HEK293 (cell line): ENCODE data around the gene SERTAD3.

Experiments used
- CTCF ChIA-PET: fragments of 350-600 bp; formaldehyde crosslinking; extraction: SDS; loops from one replicate; lab custom pipeline; 2021; ENCODE audit warnings: antibody characterized with exemption; lab: Yijun Ruan, JAX
- POLR2A ChIA-PET: fragments of 300-600 bp; formaldehyde crosslinking; extraction: SDS; loops from one replicate; lab custom pipeline; 2020; ENCODE audit warnings: antibody characterized with exemption, inconsistent platforms; lab: Yijun Ruan, JAX
- H3K27ac ChIP-seq: fragments of 200-500 bp; sonication (Bioruptor generic); 2 replicates; pipeline ENCODE4 v1.5.1; 2014; ENCODE audit warnings: low read depth, low read length, control low read depth, inconsistent platforms; ENCODE audit errors: extremely low read depth
- H3K36me3 ChIP-seq, 2 experiments: fragments of 200-500 bp in 1 of 2; sonication (Bioruptor generic) in 1 of 2; 1 replicate in 1 of 2; 2 replicates in 1 of 2; pipeline ENCODE4 v1.5.1; 2014 to 2017; ENCODE audit warnings: inconsistent platforms in 2 of 2, low read length in 2 of 2; ENCODE audit not compliant: control insufficient read depth in 2 of 2, insufficient read depth in 1 of 2
- H3K4me1 ChIP-seq: fragments of 200-500 bp; sonication (Bioruptor generic); 2 replicates; pipeline ENCODE4 v1.5.1; 2014; ENCODE audit warnings: mild to moderate bottlenecking, low read length, inconsistent platforms; ENCODE audit not compliant: control insufficient read depth, insufficient read depth
- H3K4me3 ChIP-seq: 2 replicates; pipeline ENCODE4 v1.5.1; 2011; ENCODE audit warnings: low read depth, mild to moderate bottlenecking, control low read depth, low read length, moderate library complexity
- H3K9me3 ChIP-seq: fragments of 200-500 bp; sonication (Bioruptor generic); 2 replicates; pipeline ENCODE4 v1.5.1; 2014; ENCODE audit warnings: low read depth, low read length, inconsistent platforms; ENCODE audit not compliant: control insufficient read depth, insufficient read depth
- AEBP2 ChIP-seq: fragments of 450-650 bp; formaldehyde crosslinking; IDR thresholded peaks from 2 replicates; pipeline ENCODE4 v1.5.1; 2016; ENCODE audit warnings: missing biosample characterization, missing genetic modification characterization, borderline replicate concordance
- BCL11B ChIP-seq: fragments of 450-650 bp; formaldehyde crosslinking; IDR thresholded peaks from 2 replicates; pipeline ENCODE4 v1.5.1; 2016; ENCODE audit warnings: low read depth, missing biosample characterization, missing genetic modification characterization
- HIC1 ChIP-seq: fragments of 450-650 bp; formaldehyde crosslinking; IDR thresholded peaks from 2 replicates; pipeline ENCODE4 v1.5.1; 2016; ENCODE audit warnings: missing biosample characterization, missing genetic modification characterization
- KLF1 ChIP-seq: fragments of 450-650 bp; formaldehyde crosslinking; IDR thresholded peaks from 2 replicates; pipeline ENCODE4 v1.5.1; 2016; ENCODE audit warnings: missing biosample characterization, missing genetic modification characterization
- KLF7 ChIP-seq: fragments of 450-650 bp; formaldehyde crosslinking; IDR thresholded peaks from 2 replicates; pipeline ENCODE4 v1.5.1; 2016; ENCODE audit warnings: missing biosample characterization, missing genetic modification characterization, borderline replicate concordance
- KLF9 ChIP-seq: fragments of 450-650 bp; formaldehyde crosslinking; IDR thresholded peaks from 2 replicates; pipeline ENCODE4 v1.5.1; 2016; ENCODE audit warnings: missing biosample characterization, missing genetic modification characterization, low read depth
- SETDB1 ChIP-seq: IDR thresholded peaks from one replicate; pipeline ENCODE4 v1.6.1; 2017; ENCODE audit warnings: mild to moderate bottlenecking, low read length, moderate library complexity, mixed read lengths; ENCODE audit not compliant: insufficient read length
- ZBTB1 ChIP-seq: fragments of 450-650 bp; formaldehyde crosslinking; IDR thresholded peaks from 2 replicates; pipeline ENCODE4 v1.5.1; 2016; ENCODE audit warnings: missing biosample characterization, missing genetic modification characterization
- ZBTB10 ChIP-seq: fragments of 450-650 bp; formaldehyde crosslinking; IDR thresholded peaks from 2 replicates; pipeline ENCODE4 v1.5.1; 2016; ENCODE audit warnings: missing biosample characterization, missing genetic modification characterization
- ZFP69B ChIP-seq: fragments of 450-650 bp; formaldehyde crosslinking; IDR thresholded peaks from 2 replicates; pipeline ENCODE4 v1.5.1; 2016; ENCODE audit warnings: missing biosample characterization, missing genetic modification characterization
- ZIC2 ChIP-seq: fragments of 450-650 bp; formaldehyde crosslinking; IDR thresholded peaks from 2 replicates; pipeline ENCODE4 v1.5.1; 2016; ENCODE audit warnings: missing biosample characterization, missing genetic modification characterization
- ZNF133 ChIP-seq: fragments of 450-650 bp; formaldehyde crosslinking; IDR thresholded peaks from 2 replicates; pipeline ENCODE4 v1.5.1; 2016; ENCODE audit warnings: missing biosample characterization, missing genetic modification characterization
- ZNF138 ChIP-seq: fragments of 450-650 bp; formaldehyde crosslinking; IDR thresholded peaks from 2 replicates; pipeline ENCODE4 v1.5.1; 2016; ENCODE audit warnings: missing biosample characterization, missing genetic modification characterization, borderline replicate concordance
- ZNF146 ChIP-seq: fragments of 450-650 bp; formaldehyde crosslinking; IDR thresholded peaks from 2 replicates; pipeline ENCODE4 v1.5.1; 2016; ENCODE audit warnings: missing biosample characterization, missing genetic modification characterization
- ZNF174 ChIP-seq: fragments of 450-650 bp; formaldehyde crosslinking; IDR thresholded peaks from 2 replicates; pipeline ENCODE4 v1.5.0; 2017; ENCODE audit warnings: missing biosample characterization, mild to moderate bottlenecking, missing genetic modification characterization
- ZNF433 ChIP-seq: fragments of 450-650 bp; formaldehyde crosslinking; IDR thresholded peaks from 2 replicates; pipeline ENCODE4 v1.5.1; 2016; ENCODE audit warnings: missing biosample characterization, missing genetic modification characterization, low read depth
- ZNF449 ChIP-seq: fragments of 450-650 bp; formaldehyde crosslinking; IDR thresholded peaks from 2 replicates; pipeline ENCODE4 v1.5.1; 2017; ENCODE audit warnings: missing biosample characterization, mild to moderate bottlenecking, missing genetic modification characterization, moderate library complexity
- ZNF510 ChIP-seq: fragments of 450-650 bp; formaldehyde crosslinking; IDR thresholded peaks from 2 replicates; pipeline ENCODE4 v1.5.1; 2018; ENCODE audit warnings: mild to moderate bottlenecking, missing genetic modification characterization, missing biosample characterization; ENCODE audit not compliant: insufficient replicate concordance
- ZNF544 ChIP-seq: fragments of 450-650 bp; formaldehyde crosslinking; IDR thresholded peaks from 2 replicates; pipeline ENCODE4 v1.5.0; 2017; ENCODE audit warnings: missing biosample characterization, missing genetic modification characterization
- ZNF549 ChIP-seq: fragments of 450-650 bp; IDR thresholded peaks from 2 replicates; pipeline ENCODE4 v1.5.1; 2018; ENCODE audit warnings: missing biosample characterization, missing genetic modification characterization, mild to moderate bottlenecking, inconsistent platforms, moderate library complexity
- ZNF580 ChIP-seq: fragments of 450-650 bp; formaldehyde crosslinking; IDR thresholded peaks from 2 replicates; pipeline ENCODE4 v1.5.1; 2016; ENCODE audit warnings: missing biosample characterization, missing genetic modification characterization
- ZNF621 ChIP-seq: fragments of 450-650 bp; formaldehyde crosslinking; IDR thresholded peaks from 2 replicates; pipeline ENCODE4 v1.5.1; 2017; ENCODE audit warnings: missing biosample characterization, missing genetic modification characterization
- ZNF701 ChIP-seq: fragments of 450-650 bp; formaldehyde crosslinking; IDR thresholded peaks from 2 replicates; pipeline ENCODE4 v1.5.1; 2016; ENCODE audit warnings: missing biosample characterization, missing genetic modification characterization
- ZNF704 ChIP-seq: fragments of 450-650 bp; formaldehyde crosslinking; IDR thresholded peaks from 2 replicates; pipeline ENCODE4 v1.5.1; 2016; ENCODE audit warnings: missing biosample characterization, missing genetic modification characterization

SERTAD3 gene

GRCh38 chr19:40433391-40434216 is 10.5 kb downstream of the SERTAD3 start:
- ChIA-PET POLR2A (interaction anchor here (0.5 to 17.1 kb wide), 11 partner anchors 9 to 149 kb away, joined by 3 to 428 read pairs (median 5); partner anchors contain the start of genes BLVRB, C19orf47, PLD3 and SERTAD1), CTCF (interaction anchor here (1.0 to 3.0 kb wide), 9 partner anchors 9 to 279 kb away, joined by 4 to 21 read pairs (median 5); no protein-coding TSS in a partner anchor)
- H3K4me1 ChIP-seq: peaks cover 16% of the 10 kb centered on the region
- H3K36me3 ChIP-seq: no peaks in the 10 kb centered on the region; a peak in 1 of 3 replicates
- peak overlapping the region; percentile 100 for H3K27ac ChIP-seq
- no peaks in the 10 kb centered on the region for H3K9me3 ChIP-seq
- H3K4me3 ChIP-seq: peak overlapping the region; percentile 34
- TF ChIP-seq HIC1 (tag by site-specific recombination) (no peak; the same call in 1 of the 2 replicates), AEBP2 (tag by site-specific recombination) (no peak), ZNF138 (tag by site-specific recombination) (no peak), ZNF549 (tag by site-specific recombination) (no peak), ZNF621 (tag by site-specific recombination) (no peak), ZNF174 (tag by site-specific recombination) (no peak), ZNF146 (tag by site-specific recombination) (no peak), ZNF544 (tag by site-specific recombination) (no peak), ZBTB10 (tag by site-specific recombination) (no peak), ZNF701 (tag by site-specific recombination) (no peak; the same call in 1 of the 2 replicates), ZNF433 (no peak), ZNF510 (tag by site-specific recombination) (no peak), ZBTB1 (no peak; the same call in 1 of the 2 replicates), ZIC2 (tag by site-specific recombination) (peak; percentile 64; the same call in 1 of the 2 replicates), ZNF449 (tag by site-specific recombination) (peak; percentile 48), ZFP69B (tag by site-specific recombination) (peak; percentile 77), SETDB1 (no peak), KLF7 (tag by site-specific recombination) (no peak; the same call in 1 of the 2 replicates), KLF1 (tag by site-specific recombination) (peak; percentile 99), ZNF704 (no peak), BCL11B (0 out of 2 replicates have a peak, but pooled peaks have one; percentile 50), ZNF133 (no peak), ZNF580 (0 out of 2 replicates have a peak, but pooled peaks have one; percentile 19), KLF9 (tag by site-specific recombination) (peak; percentile 67; the same call in 1 of the 2 replicates)
